ENCODE data around the gene CORO2B. TPM values are rescaled to one million over a fixed set of nuclear protein-coding genes. Genes with fewer than 3 reads are reported as not detected.

CORO2B gene
- total and polyA plus RNA-seq, 2 of the 4 experiments (the other 2 are of a cell fraction), result 9.3 to 39.3 TPM

GRCh38 chr15:68687136-68687735 is 108.4 kb downstream of the CORO2B start:
- H3K56ac ChIP-seq (ENCODE audit: extremely low read depth, insufficient read depth, low read length), result no peak overlapping the region
- no peak overlapping the region for H4K8ac ChIP-seq (ENCODE audit: low read depth in 2 of 2, low read length in 2 of 2)
- no peak overlapping the region for H2BK5ac ChIP-seq (ENCODE audit: low read depth, low read length, poor library complexity, severe bottlenecking)
- H2BK20ac ChIP-seq (ENCODE audit: low read depth, low read length), result no peak overlapping the region
- no peak overlapping the region for H3K4ac ChIP-seq (ENCODE audit: low read depth, low read length)
- ATAC-seq (ENCODE audit: low read depth), result no peak
- no TSS peak for BruUV-seq (replicated peaks)
- H3K14ac ChIP-seq (replicated peaks; ENCODE audit: low read depth, low read length), result no peak overlapping the region
- in situ Hi-C loops (cut with MboI; ENCODE audit: low sequenced_read_pairs), result no loop called here
- H2AK5ac ChIP-seq (ENCODE audit: low read depth, low read length), result no peak overlapping the region
- intact Hi-C loops (cut with micrococcal nuclease), result no loop called here
- no peak overlapping the region for H3K23ac ChIP-seq (ENCODE audit: low read depth, low read length)
- peaks cover 0 to 3% of the 10 kb centered on the region in 2 experiments; a peak in 2 of 4 replicates for H3K79me1 ChIP-seq (ENCODE audit: low read depth in 1 of 2, low read length in 2 of 2)
- dilution Hi-C loops (cut with HindIII; ENCODE audit: low sequenced_read_pairs, unreplicated experiment), result no loop called here
- H3K18ac ChIP-seq (ENCODE audit: low read depth, low read length), result no peak overlapping the region
- ChIA-PET CTCF (no interaction called here), POLR2A (ENCODE audit: unreplicated experiment) (no interaction called here)
- H3K9me1 ChIP-seq (ENCODE audit: insufficient read depth, low read length), result peaks cover 4% of the 10 kb centered on the region; the same call in 1 of the 2 replicates
- H2BK15ac ChIP-seq (ENCODE audit: low read depth, low read length), result no peak overlapping the region
- no peak overlapping the region for H2BK120ac ChIP-seq (ENCODE audit: low read depth, low read length)
- no peaks in the 10 kb centered on the region; the same call in 1 of the 2 replicates for H4K20me1 ChIP-seq (ENCODE audit: insufficient read depth, low read length)
- no peak overlapping the region for H3K4me2 ChIP-seq (ENCODE audit: low read depth, low read length)
- no peak overlapping the region for H4K5ac ChIP-seq (ENCODE audit: low read depth, low read length)
- H3K9ac ChIP-seq (ENCODE audit: low read depth, low read length), result no peak overlapping the region
- H3K4me1 ChIP-seq (ENCODE audit: control insufficient read depth, insufficient read depth, low read length), result no peaks in the 10 kb centered on the region
- H3K36me3 ChIP-seq (ENCODE audit: control insufficient read depth, insufficient read depth, low read length), result no peaks in the 10 kb centered on the region
- TF ChIP-seq MAZ (IDR thresholded peaks at IDR 0.05; ENCODE audit: borderline replicate concordance, low read depth, low read length), result no peak
- TF ChIP-seq SMC3 (IDR thresholded peaks at IDR 0.05; ENCODE audit: low read depth, low read length), result no peak
- no peak for TF ChIP-seq FOS (IDR thresholded peaks at IDR 0.05; ENCODE audit: low read depth, low read length)
- no peaks in the 10 kb centered on the region for H3K27me3 ChIP-seq (ENCODE audit: control insufficient read depth, insufficient read depth, low read length)
- no peak overlapping the region for H2AFZ ChIP-seq (replicated peaks; ENCODE audit: low read length, poor library complexity)
- no peaks in the 10 kb centered on the region for H3K9me3 ChIP-seq (ENCODE audit: control insufficient read depth, insufficient read depth, low read length)
- no peak overlapping the region for H3K27ac ChIP-seq (ENCODE audit: insufficient read depth, low read length)
- H3K4me3 ChIP-seq (ENCODE audit: insufficient read depth, low read depth, low read length), result no peak overlapping the region
- WGBS, 2 experiments (ENCODE audit: extremely low coverage in 2 of 2, insufficient read length in 1 of 2), result no CpG with 5 or more reads among the region's 8 CpGs
- no peak overlapping the region for H4K91ac ChIP-seq (ENCODE audit: insufficient read depth, low read depth, low read length)
- no peak for DNase-seq
- H2AK9ac ChIP-seq (replicated peaks; ENCODE audit: low read depth, low read length, poor library complexity), result no peak overlapping the region
